Ishikawa (cell line): Measurements from ENCODE around the gene MRFAP1L1.

Experiments used
- TCF12 ChIP-seq: IDR thresholded peaks from 2 replicates; pipeline ENCODE4 v1.6.1; 2012; ENCODE audit warnings: low read depth
- TF ChIP-seq, protein P1 (sequence below): IDR thresholded peaks from 2 replicates; pipeline ENCODE4 v1.6.1; 2012; ENCODE audit warnings: low read depth, mild to moderate bottlenecking

DNA sequence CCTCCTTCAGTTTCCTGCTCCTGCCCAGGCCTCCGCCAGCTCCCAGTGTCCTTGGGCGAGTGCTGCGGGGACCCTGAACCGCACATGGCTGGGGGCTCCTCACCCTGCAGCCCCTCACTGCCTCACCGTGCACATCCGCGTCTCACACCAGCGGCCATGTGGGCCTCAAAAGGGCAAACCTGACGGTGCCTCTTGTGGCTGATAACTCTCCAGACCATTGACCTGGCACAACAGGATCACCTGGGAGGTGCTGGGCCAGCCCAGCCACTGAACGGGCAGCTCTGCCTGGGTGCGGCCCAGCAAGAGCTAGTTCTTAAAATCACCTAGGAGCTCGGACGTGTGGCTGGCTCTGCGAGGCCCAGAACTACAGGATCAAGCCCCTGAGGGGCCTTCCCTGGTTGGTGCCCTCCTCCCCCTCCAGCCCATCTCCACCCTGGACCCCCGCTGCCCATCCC lies 20.1 kb downstream of the MRFAP1L1 start:
- TF ChIP-seq, protein P1, sequence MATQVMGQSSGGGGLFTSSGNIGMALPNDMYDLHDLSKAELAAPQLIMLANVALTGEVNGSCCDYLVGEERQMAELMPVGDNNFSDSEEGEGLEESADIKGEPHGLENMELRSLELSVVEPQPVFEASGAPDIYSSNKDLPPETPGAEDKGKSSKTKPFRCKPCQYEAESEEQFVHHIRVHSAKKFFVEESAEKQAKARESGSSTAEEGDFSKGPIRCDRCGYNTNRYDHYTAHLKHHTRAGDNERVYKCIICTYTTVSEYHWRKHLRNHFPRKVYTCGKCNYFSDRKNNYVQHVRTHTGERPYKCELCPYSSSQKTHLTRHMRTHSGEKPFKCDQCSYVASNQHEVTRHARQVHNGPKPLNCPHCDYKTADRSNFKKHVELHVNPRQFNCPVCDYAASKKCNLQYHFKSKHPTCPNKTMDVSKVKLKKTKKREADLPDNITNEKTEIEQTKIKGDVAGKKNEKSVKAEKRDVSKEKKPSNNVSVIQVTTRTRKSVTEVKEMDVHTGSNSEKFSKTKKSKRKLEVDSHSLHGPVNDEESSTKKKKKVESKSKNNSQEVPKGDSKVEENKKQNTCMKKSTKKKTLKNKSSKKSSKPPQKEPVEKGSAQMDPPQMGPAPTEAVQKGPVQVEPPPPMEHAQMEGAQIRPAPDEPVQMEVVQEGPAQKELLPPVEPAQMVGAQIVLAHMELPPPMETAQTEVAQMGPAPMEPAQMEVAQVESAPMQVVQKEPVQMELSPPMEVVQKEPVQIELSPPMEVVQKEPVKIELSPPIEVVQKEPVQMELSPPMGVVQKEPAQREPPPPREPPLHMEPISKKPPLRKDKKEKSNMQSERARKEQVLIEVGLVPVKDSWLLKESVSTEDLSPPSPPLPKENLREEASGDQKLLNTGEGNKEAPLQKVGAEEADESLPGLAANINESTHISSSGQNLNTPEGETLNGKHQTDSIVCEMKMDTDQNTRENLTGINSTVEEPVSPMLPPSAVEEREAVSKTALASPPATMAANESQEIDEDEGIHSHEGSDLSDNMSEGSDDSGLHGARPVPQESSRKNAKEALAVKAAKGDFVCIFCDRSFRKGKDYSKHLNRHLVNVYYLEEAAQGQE = no peak
- no peak for TF ChIP-seq TCF12
